Effector CD4-positive, alpha-beta T cell (primary cell): ENCODE data around the gene SCN4A.

Source experiments
- DNase-seq: peaks from one replicate; pipeline ENCODE4 v3.0.0-alpha.2; 2020

The SCN4A gene

DNA sequence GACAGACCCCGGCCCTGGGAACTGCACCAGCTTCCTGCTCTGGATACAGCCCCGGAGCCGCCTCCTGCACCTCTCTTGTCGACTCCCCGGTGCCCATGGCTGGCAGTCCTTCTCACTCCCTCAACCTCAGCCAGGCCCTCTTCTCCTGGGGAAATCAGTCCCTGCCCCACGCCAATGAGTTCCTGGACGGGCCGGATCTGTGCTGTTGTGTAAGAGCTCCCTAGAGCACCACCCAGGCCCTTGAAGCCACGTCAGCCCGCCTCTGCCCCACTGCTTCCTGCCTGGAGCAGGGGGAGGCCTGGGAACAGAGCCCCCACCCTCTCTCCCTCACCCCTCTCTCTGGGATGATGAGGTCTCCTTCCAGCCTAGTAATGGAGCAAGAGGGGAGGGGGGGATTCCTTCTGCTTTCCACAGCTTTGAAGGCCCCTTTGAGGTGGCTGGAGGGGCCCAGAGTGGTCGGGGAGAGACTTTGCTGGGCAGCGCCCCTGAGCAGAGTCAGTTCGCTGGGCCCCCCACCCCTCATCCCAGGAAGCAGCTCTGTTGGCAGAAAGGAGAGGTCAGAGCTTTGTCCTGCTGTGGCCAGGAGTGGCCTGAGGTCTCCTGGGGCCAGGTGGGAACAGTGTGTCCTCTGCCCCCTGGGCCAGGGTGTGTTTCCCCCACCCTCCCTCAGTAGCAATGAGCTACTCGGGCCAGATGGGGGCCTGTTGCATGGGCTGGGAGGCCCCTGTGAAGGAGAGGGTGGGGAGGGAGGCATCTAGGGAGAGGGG lies 29.2 kb upstream of the SCN4A start:
- no peak for DNase-seq

DNA sequence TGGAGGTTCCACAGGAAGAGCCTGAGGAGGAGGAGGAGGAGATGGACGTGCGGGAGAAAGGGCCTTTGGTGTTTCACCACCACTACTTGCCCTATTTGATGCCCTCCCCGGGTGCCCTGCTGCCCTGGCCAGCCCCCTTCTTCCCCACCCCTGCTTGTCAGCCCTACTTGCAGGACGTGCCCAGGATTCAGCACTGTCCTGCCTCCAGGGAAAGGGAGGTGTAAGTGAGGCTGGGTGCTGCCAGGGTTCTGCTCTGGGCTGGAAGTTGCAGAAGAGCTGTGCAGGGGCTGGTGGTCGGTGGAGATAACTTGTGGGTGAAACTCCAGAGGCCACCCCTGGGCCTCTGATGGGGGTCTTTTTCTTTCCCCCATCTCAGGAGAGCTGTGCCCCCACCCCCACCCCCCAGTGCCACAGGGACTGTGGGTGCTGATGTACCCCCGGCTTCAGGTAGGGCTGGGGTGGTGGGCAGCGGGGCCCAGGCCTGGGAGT lies 28.4 kb upstream of the SCN4A start:
- no peak for DNase-seq

DNA sequence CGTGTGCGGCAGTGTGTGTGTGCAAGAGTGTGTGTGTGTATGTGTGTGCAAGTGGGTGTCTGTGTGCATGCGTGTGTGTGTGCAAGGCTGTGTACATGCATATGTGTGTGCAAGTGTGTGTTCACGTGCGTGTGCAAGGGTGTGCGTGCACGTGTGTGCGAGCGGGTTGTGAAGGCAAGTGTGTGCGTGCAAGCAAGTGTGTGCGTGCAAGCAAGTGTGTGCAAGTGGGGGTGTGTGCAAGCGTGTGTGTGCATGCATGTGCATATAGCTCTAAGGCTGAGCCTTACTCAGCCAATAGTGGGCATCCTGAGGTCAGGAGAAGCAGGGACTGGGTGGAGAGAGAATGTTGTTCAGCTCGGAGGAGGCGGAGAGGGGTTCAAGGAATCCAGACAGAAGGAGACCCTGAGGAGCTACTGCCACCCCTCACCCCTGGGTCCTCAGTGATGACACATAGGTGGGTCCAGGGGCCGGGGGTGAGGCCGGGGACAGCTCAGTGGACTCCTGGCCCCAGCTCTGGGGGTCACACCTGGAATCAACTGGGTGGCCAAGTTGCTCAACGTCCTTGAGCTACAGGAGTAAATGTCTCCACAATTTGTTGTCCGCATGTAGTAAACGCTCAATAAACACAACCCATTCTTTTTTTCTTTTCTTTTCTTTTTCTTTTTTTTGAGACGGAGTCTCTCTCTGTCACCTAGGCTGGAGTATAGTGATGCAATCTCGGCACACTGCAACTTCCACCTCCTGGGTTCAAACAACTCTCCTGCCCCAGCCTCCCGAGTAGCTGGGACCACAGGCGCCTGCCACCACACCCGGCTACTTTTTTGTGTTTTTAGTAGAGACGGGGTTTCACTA lies 27.2 kb upstream of the SCN4A start:
- DNase-seq = no peak

DNA sequence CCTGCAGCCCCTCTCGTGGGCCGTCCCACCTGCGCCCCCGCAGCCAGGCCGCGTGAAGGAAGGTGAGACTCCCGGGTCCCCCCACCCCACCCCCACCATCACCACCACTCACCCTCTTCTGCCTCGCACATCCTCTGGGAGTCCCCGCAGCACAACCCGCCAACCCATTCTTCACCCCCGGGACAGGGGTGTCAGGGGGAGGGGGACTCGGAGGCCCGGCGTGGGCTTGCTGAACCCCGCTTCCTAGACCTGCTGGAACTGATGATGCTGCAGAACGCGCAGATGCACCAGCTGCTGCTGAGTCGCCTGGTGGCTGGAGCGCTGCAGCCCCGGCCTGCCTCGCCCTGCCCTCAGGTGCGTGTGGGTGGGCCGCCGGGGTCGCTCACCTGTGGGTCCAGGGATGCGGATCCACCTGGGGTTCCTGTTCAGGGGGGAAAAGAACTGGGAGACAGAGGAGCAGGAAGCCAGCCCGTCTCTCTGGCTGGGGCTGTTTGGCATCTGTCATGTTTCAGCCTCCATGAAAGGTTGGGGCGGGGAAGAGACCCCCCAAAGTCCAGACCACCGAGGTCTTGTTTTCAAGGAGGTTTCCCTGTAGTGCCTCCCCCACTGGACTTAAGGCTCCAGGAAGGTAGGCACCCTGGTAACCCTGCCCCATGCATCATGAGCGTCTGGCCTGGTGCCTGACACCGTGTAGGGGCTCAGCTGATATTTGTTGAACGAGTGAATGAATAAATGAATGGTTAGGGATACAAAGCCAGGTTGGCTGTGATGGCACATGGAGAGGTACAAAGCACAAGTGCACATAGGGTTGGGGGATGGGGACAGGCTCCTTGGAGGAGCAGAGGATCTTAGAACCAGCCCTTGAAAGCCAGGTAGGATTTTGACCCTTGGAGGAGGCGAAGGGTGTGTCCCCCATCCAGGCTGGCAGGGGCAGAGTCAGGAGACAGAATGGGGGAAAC lies 26.3 kb upstream of the SCN4A start:
- DNase-seq = no peak

DNA sequence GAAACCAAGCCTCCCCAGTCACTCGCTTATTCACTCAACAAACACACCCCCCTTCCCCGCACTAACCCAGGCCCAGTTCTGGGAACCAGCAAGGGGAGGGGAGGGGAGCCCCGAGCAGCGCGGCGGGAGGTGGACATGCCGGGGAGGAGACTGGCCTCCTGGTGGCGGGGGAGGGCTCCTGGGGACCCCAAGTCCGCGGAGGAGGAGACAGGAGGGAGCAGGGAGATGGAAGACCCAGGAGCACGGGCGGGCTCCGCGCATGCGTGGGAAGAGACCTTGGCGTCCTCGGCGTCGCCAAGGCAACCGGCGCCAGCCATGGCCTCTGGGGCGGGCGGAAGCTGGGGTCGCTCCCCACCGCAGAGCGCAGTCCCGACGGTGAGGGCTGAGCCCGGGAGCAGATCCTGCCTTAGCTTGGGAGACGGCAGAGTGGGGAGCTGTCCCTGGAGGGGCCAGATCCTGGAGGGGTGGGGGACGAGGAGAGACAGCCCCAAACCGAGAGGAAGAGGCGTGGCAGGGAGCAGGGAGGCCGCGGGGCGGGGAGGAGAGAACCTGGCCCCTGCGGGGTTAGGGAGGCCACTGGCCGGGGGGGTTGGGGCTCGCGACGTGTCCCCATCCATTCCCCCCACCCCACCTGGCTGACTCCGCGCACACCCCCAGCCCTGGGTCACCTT lies 25.5 kb upstream of the SCN4A start, which contains the start of gene PRR29:
Gene PRR29, plus strand, starts transcription at position 302 of the 671 bp plus-strand sequence. Its CDS starts 14 bp downstream, at position 316.
- DNase-seq = peak; percentile 61

DNA sequence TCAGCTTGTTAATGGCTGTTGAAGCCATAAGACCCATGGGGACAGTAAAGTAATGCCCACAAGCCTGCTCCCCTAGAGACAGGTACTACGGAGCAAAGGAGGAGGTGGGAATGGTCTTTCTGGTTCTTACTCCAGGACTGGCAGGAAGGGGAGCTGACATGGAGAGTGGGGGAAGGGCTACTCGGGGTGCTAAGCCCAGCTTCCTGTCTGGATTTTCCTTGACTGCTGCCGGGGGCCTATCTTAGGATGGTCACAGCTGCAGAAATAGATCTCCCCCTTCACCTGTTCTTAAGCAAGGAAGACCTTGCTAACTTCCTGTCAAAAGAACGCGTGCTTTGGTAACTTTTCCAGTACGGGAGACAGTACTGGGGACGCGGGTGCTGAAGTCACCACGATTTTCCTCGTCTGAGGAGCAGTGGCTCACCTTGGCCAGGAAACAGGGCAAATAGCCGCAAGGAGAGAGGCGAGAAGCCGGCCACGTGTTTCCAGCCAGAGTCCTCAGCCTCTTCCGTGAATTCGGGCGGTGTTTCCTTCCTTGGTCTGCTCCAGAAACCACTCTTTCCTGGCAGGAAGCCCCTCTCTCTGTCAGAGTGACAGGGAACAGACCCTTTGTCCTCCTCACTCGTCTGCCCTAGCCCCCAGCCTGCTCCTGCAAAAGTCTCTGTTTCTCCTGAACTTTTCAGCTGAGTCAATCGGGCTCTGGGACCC lies 24.8 kb upstream of the SCN4A start:
- DNase-seq = no peak

DNA sequence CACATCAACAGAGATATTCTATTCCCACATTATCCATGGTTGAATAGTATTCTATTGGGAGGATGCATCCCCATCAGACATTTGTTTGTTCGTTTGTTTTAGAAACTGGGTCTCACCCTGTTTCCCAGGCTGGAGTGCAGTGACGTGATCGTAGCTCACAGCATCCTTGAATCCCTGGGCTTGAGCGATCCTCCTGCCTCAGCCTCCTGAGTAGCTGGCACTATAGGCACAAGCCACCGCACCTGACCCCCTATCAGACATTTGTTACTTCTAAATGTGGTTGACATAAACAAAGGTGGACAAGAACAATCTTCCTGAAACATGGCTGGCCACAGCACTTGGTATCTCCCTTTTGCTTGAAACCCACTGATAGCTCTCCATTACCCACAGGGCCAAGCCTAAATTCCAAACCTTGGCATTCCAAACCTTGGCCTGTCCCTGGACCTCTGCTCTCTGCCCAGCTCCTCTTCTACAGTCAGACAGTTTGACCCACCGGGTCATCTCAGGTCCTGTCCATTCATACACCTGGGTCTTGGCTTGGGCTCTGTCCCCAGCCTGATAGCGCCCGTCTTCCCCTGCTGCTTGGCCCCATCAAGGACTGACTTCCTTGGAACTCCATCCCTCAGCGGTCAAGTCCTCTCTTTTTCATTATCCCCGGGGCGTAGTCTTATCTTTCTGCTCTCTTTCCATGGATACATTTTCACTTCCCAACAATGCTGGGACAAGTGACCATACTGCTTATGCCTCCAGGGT lies 23.9 kb upstream of the SCN4A start:
- DNase-seq = no peak

DNA sequence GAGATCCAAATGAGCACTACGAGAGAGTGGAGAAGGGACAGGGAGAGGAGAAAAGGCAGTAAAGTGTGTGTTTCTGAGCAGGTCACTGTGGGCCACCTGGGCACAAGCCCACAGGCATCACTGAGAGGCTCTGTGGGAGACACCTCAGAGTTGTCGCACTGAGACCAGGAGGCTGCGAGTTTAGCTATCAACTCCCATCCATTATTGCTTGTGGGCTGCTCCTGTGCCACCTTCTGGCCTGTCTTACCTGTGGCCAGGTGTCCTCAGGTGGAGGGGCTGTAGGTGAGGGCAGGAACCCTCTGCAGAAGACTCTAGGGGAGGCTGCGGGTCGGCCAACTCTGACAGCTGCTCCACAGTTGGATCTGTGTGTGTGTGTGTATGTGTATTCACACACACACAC lies 22.9 kb upstream of the SCN4A start:
- DNase-seq = no peak

DNA sequence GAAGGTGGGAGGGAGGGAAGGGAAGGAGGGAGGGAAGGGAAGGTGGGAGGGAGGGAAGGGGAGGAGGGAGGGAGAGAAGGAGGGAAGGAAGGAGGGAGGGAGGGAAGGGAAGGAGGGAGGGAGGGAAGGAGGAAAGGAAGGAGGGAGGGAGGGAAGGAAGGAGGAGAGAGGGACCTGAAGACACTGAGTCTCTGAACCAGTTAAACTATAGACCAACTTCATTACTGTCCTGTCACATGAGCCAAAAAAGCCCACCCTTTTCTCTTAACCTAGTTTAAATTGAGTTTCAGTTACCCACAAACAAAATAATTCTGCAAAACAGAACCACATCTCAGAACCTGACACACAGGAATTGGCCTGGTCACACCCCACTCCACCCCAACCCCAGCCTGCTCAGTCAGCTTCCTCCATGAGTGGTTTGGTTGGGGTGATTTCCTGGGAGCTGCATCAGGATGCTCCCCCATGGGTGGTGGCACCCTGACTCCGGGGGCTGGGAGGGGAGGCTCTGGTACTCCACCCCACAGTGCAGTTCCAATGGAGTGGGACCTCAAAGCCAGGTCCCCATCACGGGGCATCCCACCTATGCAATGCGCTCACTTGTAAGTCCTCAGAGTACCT lies 20.8 kb upstream of the SCN4A start:
- no peak for DNase-seq

DNA sequence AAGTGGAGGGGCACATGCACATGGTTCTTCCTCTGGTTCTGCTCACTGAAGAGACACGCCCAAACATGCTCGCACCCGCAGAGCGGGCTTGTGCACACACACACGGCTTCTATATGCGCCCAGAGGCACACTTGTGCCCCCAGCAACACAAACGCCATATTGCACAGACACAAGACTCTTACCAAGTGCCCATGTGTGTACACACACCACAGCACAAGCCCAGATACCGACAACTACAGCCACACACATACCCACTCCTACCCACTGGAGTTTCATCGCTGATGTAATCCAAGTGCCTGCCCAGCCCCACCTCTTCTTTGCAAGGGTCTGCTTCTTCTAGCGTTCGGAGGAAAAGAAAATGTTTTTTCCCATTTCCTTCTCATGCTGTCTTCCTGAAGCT lies 18.9 kb upstream of the SCN4A start:
- no peak for DNase-seq

DNA sequence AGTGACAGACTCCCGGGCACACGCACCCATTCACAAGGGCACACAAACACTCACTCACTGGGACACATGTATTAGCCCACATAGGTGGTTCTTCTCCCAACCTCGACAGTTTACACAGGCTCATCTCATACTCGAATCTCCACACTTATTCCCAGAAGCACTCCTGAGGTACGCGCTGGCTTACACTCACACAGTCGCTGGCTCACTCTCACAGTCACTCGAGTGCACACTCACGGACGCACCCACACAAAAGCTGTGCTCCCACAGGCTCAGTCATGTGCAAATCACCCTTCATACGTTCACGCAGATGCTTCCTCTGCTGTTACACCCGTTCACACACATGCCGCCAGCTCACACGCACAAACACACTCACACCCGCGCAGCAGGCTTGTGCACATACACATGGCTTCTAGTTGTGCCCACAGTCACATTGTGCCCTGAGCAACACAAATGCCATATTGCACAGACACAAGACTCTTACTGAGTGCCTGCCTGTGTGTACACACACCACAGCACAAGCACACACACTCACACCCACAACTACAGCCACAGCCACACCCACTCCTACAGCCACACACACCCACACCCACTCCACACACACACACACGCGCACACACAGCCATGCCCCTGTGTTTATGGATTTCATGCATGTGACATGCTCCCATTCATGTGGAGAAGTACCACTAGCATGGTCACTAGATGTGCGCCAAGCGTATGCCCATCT lies 17.1 kb upstream of the SCN4A start:
- no peak for DNase-seq

DNA sequence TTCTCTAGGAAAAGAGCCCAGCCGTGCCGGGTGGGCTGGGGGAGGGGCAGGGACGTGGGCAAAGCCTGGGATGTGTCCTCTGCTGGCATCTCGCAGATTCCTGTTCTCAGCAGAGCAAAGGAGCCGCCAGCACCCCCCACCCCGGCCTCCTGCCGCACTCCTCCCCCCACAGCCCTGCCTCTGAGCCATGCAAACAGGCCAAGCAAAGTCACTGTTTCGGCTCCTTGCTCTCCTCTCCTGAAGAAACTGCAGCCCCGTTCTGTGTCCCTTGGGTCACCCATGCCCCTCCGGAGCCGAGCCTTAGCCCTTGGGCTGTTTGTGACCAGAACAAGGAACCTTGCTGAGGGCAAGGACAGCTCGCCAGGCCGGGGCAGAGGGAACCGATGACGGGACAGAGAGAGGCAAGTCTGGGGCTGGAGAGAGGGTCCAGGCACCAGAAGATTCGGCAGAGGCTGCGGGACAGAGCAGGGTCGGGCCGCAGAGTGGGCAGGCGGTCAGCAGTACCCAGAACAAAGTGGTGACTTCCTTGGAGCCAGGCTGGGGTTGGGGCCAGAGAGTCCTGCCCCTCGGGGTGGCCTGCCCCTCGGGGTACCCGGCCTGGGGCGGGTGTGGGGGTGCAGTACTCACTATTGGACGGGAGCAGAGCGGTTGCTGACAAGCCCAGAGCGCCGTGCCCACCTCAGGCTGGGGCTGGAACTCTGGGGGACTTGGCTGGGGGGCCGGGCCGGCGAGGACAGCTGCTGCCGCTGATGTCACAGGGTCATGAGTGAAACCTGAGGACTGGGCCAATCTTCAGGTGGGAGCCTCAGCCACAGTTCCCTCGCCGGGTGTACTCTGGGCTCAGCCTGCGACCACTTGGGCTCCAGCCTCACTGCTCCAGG lies 16.3 kb upstream of the SCN4A start:
- no peak for DNase-seq

DNA sequence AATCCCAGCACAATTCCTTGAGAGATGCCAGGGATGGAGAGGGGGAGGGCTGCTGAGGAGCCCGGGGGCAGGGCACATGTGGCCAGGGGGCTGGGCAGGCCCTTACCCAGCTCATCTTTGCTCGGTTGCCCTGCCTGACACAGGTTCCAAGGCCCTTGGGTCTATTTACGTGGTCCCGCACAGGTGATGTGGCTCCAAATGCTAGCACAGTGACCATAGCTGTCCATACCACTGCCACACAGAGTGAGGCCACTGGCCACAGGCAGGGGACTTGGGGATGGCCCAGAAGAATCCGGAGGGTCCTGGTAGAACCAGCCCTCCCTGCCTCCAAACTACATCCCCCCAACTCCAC lies 15.4 kb upstream of the SCN4A start:
- DNase-seq = no peak

DNA sequence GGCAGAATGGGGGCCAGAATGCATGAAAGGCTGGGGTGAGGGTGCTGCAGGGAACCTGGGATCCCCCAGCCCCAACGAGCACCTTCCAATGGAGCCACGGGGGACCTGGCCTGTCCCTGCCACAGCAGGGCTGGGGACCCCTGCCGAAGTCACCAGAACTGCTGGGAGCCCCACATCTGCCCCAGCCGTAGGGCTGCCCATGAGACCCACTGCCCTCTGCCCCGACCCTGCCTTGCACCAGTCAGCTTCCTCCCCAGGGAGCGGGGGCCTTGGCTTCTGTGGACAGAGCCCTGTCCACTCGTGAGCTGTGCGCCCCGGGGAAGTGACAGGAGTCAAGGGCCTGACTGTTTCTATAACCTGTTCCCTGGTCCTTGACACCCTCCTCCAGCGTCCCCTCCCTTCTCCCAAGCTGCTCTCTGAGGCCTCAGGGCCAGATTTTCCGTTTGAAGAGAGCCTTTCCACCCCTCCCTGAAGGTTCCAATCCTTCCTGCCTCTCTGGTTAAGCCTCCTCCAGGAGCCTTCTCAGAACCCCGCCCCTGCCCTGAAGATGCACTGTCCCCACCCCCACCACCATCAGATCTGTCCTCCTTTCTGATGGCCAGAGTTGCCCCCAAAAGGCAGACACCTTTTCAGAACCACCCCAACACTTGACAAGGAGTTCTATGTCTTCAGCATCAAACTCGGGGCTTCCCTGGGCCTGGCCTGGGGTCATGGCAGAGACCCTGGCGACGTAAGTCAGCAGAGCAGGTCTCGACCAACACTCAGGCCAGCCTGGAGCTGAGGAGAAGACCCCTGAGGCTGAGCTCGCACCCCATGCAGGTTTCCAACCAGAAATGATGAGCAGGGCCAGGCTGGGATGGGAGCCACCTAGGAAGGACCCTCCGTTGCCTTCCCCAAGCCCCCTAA lies 14.8 kb upstream of the SCN4A start:
- no peak for DNase-seq

DNA sequence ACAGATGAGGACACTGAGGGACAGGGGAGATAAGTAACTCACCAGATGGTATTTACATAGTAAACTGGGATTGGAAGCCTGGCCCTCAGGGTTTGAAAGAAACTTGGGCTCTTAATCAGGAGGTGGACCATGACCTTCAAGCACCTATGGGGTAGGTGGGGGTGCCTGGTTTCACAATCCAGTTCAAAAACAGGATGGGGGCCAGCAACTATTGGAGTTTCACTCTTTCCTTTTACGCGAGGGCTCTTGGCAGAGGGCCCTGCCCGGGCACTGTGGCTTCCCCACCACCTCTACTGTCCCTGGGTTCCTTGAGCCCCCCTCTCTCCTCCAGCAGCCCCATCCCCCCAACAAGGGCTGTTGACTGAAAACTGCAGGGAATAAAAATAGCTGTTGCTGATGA lies 14.1 kb upstream of the SCN4A start:
- no peak for DNase-seq

DNA sequence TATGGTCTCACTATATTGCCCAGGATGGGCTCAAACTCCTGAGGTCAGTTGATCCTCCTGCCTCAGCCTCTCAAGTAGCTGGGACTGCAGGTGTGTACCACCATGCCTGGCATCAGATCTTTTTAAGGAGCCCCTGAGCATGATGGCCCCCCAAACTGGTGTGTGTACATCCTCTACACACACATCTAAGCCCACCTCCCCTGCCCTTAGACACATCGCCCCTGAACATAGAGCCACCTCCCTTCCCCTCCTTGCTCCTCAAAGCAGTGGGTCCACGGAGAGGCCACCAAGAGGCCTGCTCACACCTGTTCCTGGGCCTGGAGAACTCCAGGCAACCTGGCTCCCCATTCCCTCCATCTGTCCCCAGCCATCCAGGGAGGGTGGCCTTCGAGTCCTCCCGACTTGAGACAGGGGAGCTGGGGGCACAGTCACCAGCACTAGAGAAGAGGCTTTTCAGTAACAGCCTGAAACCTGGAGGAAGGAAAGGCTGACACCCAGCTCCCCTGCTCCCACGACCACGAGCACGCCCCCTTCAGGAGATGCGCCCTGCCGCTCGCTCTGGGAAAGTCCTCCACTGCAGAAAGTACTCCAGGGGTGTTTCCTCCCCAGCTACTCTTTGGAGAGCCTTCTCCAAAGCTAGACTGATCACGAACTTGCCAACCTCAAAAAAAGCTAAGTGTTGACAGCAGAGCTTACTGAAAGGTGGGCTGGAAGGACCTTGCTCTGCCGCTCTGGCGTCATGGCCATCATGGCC lies 12.8 kb upstream of the SCN4A start:
- no peak for DNase-seq
